ENCODE measurements around the gene TAX1BP1.
"Not testable (repeated sequence)": the region's sequence is repeated elsewhere in the genome, so short reads cannot be mapped to it uniquely, and the experiment has no call there.

The TAX1BP1 gene

GRCh38 chr7:27740449-27741086 lies 606 bp downstream of the TAX1BP1 start:
- DNase-seq = peak; percentile 94

GRCh38 chr7:27742091-27742710 lies 2.2 kb downstream of the TAX1BP1 start:
- not testable (repeated sequence) for DNase-seq

- peak; percentile 6 for DNase-seq
These were observed 5.2 kb downstream of the TAX1BP1 start for GRCh38 chr7:27745064-27745583.

- no peak for DNase-seq
These were observed 6.5 kb downstream of the TAX1BP1 start for GRCh38 chr7:27746486-27746885.

- no peak for DNase-seq
These were observed 7.0 kb downstream of the TAX1BP1 start for GRCh38 chr7:27746978-27747377.

GRCh38 chr7:27747589-27748368 lies 7.8 kb downstream of the TAX1BP1 start:
- no peak for DNase-seq

GRCh38 chr7:27750316-27750715 lies 10.4 kb downstream of the TAX1BP1 start:
- DNase-seq = no peak

GRCh38 chr7:27751888-27752660 lies 12.1 kb downstream of the TAX1BP1 start:
- no peak for DNase-seq

GRCh38 chr7:27753863-27754262 lies 13.9 kb downstream of the TAX1BP1 start:
- no peak for DNase-seq

- DNase-seq = no peak
These were observed 16.3 kb downstream of the TAX1BP1 start for GRCh38 chr7:27756298-27756697.

- DNase-seq = no peak
These were observed 19.5 kb downstream of the TAX1BP1 start for GRCh38 chr7:27759491-27759890.

- DNase-seq = no peak
These were observed 22.1 kb downstream of the TAX1BP1 start for GRCh38 chr7:27762062-27762461.

- DNase-seq = no peak
These were observed 24.1 kb downstream of the TAX1BP1 start for GRCh38 chr7:27763983-27764508.

GRCh38 chr7:27765841-27766240 lies 25.9 kb downstream of the TAX1BP1 start:
- no peak for DNase-seq

GRCh38 chr7:27767374-27767773 lies 27.4 kb downstream of the TAX1BP1 start:
- DNase-seq = no peak

GRCh38 chr7:27771111-27771510 lies 31.1 kb downstream of the TAX1BP1 start:
- no peak for DNase-seq

GRCh38 chr7:27774717-27775328 lies 34.9 kb downstream of the TAX1BP1 start:
- DNase-seq = no peak

- DNase-seq = no peak
These were observed 35.8 kb downstream of the TAX1BP1 start for GRCh38 chr7:27775782-27776181.

- no peak for DNase-seq
These were observed 37.7 kb downstream of the TAX1BP1 start for GRCh38 chr7:27777662-27778061.

- DNase-seq = no peak
These were observed 39.9 kb downstream of the TAX1BP1 start for GRCh38 chr7:27779873-27780272.

- DNase-seq = no peak
These were observed 41.2 kb downstream of the TAX1BP1 start for GRCh38 chr7:27781188-27781587.

- DNase-seq = no peak
These were observed 42.9 kb downstream of the TAX1BP1 start for GRCh38 chr7:27782849-27783248.
